Measurements from ENCODE around the gene C2CD4A.

C2CD4A gene

GRCh38 chr15:62107571-62108121, 40.9 kb downstream of the C2CD4A start:
- peaks cover 3% of the 10 kb centered on the region for H3K27me3 Mint-ChIP-seq
- H3K4me3 Mint-ChIP-seq, result no peak overlapping the region
- H3K9me3 Mint-ChIP-seq, result no peaks in the 10 kb centered on the region
- no peak overlapping the region for H3K27ac Mint-ChIP-seq
- H3K4me1 Mint-ChIP-seq, result peaks cover 12% of the 10 kb centered on the region
- no peaks in the 10 kb centered on the region for H3K36me3 Mint-ChIP-seq

- Mint-ChIP-seq H3K4me1 (peaks cover 12% of the 10 kb centered on the region), H3K9me3 (no peaks in the 10 kb centered on the region), H3K4me3 (no peak overlapping the region), H3K27ac (no peak overlapping the region), H3K27me3 (peaks cover 3% of the 10 kb centered on the region), H3K36me3 (no peaks in the 10 kb centered on the region)
These were observed 41.6 kb downstream of the C2CD4A start for GRCh38 chr15:62108411-62108810.

- Mint-ChIP-seq H3K27ac (no peak overlapping the region), H3K4me1 (peaks cover 12% of the 10 kb centered on the region), H3K36me3 (no peaks in the 10 kb centered on the region)
These were observed 42.7 kb downstream of the C2CD4A start for GRCh38 chr15:62109437-62109836.

GRCh38 chr15:62109982-62110851, 43.4 kb downstream of the C2CD4A start:
- Mint-ChIP-seq H3K4me3 (peak overlapping the region; percentile 47), H3K9me3 (no peaks in the 10 kb centered on the region), H3K27ac (peak overlapping the region; percentile 73), H3K4me1 (peaks cover 12% of the 10 kb centered on the region), H3K36me3 (no peaks in the 10 kb centered on the region), H3K27me3 (peaks cover 4% of the 10 kb centered on the region)

More at GRCh38 chr15:62109437-62109836, 42.7 kb downstream of the C2CD4A start:
- Mint-ChIP-seq H3K4me3 (no peak overlapping the region), H3K9me3 (no peaks in the 10 kb centered on the region), H3K27me3 (peaks cover 3% of the 10 kb centered on the region)

- peaks cover 12% of the 10 kb centered on the region for H3K4me1 Mint-ChIP-seq
- no peaks in the 10 kb centered on the region for H3K9me3 Mint-ChIP-seq
- H3K27me3 Mint-ChIP-seq, result peaks cover 5% of the 10 kb centered on the region
- no peaks in the 10 kb centered on the region for H3K36me3 Mint-ChIP-seq
- H3K27ac Mint-ChIP-seq, result peak overlapping the region; percentile 53
- H3K4me3 Mint-ChIP-seq, result no peak overlapping the region
These were observed 45.3 kb downstream of the C2CD4A start for GRCh38 chr15:62112081-62112480.

- H3K36me3 Mint-ChIP-seq, result no peaks in the 10 kb centered on the region
- H3K27ac Mint-ChIP-seq, result no peak overlapping the region
- no peak overlapping the region for H3K4me3 Mint-ChIP-seq
- H3K27me3 Mint-ChIP-seq, result peaks cover 6% of the 10 kb centered on the region
- H3K9me3 Mint-ChIP-seq, result no peaks in the 10 kb centered on the region
- H3K4me1 Mint-ChIP-seq, result peaks cover 12% of the 10 kb centered on the region
These were observed 46.1 kb downstream of the C2CD4A start for GRCh38 chr15:62112616-62113593.

- H3K27me3 Mint-ChIP-seq, result peaks cover 6% of the 10 kb centered on the region
- no peak overlapping the region for H3K4me3 Mint-ChIP-seq
- H3K9me3 Mint-ChIP-seq, result no peaks in the 10 kb centered on the region
- H3K36me3 Mint-ChIP-seq, result no peaks in the 10 kb centered on the region
- H3K4me1 Mint-ChIP-seq, result peaks cover 20% of the 10 kb centered on the region
- no peak overlapping the region for H3K27ac Mint-ChIP-seq
These were observed 49.1 kb downstream of the C2CD4A start for GRCh38 chr15:62115847-62116246.

- Mint-ChIP-seq H3K27ac (peak overlapping the region; percentile 20), H3K4me3 (no peak overlapping the region), H3K36me3 (no peaks in the 10 kb centered on the region), H3K9me3 (no peaks in the 10 kb centered on the region), H3K4me1 (peaks cover 24% of the 10 kb centered on the region), H3K27me3 (peaks cover 5% of the 10 kb centered on the region)
These were observed 51.9 kb downstream of the C2CD4A start for GRCh38 chr15:62118520-62119226.

- Mint-ChIP-seq H3K4me1 (peaks cover 31% of the 10 kb centered on the region), H3K9me3 (no peaks in the 10 kb centered on the region), H3K4me3 (no peak overlapping the region), H3K27me3 (peaks cover 5% of the 10 kb centered on the region), H3K36me3 (no peaks in the 10 kb centered on the region), H3K27ac (peak overlapping the region; percentile 20)
These were observed 52.6 kb downstream of the C2CD4A start for GRCh38 chr15:62119227-62119864.

GRCh38 chr15:62119874-62120273, 53.1 kb downstream of the C2CD4A start:
- Mint-ChIP-seq H3K4me3 (no peak overlapping the region), H3K36me3 (no peaks in the 10 kb centered on the region), H3K27me3 (peaks cover 5% of the 10 kb centered on the region), H3K27ac (peak overlapping the region; percentile 78), H3K4me1 (peaks cover 36% of the 10 kb centered on the region), H3K9me3 (no peaks in the 10 kb centered on the region)
